ENCODE results near the gene THUMPD1.

- TF ChIP-seq CTCF (IDR thresholded peaks at IDR 0.05) (no peak), POLR2A (IDR thresholded peaks at IDR 0.05) (no peak)
Observed at GRCh38 chr16:20696618-20697017, 45.0 kb downstream of the THUMPD1 start.

Data from heart left ventricle (tissue), 13 donors.